Stimulated activated CD4-positive, alpha-beta T cell treated with anti-CD3 and anti-CD28 coated beads, TNF-alpha, amount 100 ng/mL, for 24 hours (primary cell): ENCODE results near the gene FTO.

ENCODE experiments used
- DNase-seq, 3 experiments: peaks; one replicate each; pipeline ENCODE4 v3.0.0-alpha.2; 2020; ENCODE audit warnings: low read depth in 3 of 3

The FTO gene

DNA sequence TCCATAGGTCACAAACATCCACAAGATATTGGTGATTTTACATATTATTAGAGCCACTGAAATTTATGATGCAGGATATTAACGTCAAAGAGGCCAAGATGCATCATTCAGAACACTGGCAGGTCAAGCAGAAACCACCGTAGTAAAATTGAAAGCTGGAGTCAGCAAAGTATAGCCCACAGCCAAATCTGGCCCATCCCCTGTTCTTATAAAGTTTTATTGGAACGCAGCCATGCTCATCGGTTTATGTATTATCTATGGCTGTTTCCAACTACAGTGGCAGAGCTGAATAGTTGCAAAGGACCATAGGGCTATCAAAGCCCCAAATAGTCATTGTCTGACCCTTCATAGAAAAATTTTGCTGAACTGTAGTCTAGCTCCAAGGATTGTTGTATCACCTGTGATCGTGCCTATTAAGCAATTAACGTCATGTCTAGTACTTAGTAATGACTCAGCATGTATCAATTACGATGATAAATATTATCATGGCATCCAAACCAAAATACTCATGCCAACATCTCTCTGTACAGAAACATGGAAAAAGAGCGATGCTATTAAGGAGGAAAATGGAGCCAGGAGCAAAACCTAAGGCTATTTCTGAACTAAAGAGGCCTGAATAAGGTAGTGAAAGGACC is 417.0 kb downstream of the FTO start:
- DNase-seq, result no peak

DNA sequence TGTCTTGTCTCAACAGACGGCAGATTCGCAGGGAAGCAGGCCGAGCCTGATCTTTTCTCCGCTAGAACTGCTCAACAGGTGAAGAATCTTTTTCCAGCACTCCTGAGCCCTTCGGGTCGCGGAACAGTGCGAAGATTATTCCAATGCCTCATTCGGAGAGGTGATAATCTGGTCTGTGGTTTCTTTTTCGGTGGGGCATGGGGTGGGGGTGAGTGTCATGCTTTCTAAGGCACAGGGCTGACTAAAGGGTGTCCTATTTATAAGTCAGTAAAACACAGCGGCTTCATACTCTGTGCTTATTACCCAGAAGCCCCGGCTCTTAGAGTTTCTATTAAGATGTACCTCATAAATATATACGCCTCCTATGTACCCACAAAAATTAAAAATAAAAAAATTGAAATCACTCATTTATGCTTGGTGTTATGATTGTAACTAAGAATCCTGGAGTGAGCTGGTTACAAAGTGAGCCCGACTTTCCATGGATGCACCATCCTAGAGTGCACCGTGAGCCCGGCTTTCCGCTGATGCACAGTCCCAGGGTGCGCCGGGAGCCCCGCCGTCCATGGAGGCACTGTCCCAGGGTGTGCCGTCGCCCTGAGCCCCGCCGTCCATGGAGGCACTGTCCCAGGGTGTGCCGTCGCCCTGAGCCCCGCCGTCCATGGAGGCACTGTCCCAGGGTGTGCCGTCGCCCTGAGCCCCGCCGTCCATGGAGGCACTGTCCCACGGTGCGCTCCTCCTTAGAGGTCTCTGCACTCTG is 417.8 kb downstream of the FTO start:
- no peak for DNase-seq

DNA sequence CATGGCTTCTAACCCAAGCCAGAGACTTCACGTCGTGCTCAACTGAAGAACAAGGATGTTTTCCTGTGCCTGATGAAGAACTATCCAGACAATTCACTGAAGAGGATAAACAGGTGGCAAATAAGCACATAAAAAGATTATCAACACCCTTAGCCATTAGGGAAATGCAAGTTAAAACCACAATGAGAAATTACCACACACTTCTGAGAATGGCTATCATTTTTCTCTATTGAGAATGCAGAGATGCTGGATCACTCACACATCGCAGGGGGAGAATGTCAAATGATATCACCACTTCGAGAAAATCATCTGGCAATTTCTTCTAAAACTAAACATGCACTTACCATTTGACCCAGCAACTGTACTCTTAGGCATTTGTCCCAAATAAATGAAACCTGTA is 419.8 kb downstream of the FTO start:
- no peak for DNase-seq

DNA sequence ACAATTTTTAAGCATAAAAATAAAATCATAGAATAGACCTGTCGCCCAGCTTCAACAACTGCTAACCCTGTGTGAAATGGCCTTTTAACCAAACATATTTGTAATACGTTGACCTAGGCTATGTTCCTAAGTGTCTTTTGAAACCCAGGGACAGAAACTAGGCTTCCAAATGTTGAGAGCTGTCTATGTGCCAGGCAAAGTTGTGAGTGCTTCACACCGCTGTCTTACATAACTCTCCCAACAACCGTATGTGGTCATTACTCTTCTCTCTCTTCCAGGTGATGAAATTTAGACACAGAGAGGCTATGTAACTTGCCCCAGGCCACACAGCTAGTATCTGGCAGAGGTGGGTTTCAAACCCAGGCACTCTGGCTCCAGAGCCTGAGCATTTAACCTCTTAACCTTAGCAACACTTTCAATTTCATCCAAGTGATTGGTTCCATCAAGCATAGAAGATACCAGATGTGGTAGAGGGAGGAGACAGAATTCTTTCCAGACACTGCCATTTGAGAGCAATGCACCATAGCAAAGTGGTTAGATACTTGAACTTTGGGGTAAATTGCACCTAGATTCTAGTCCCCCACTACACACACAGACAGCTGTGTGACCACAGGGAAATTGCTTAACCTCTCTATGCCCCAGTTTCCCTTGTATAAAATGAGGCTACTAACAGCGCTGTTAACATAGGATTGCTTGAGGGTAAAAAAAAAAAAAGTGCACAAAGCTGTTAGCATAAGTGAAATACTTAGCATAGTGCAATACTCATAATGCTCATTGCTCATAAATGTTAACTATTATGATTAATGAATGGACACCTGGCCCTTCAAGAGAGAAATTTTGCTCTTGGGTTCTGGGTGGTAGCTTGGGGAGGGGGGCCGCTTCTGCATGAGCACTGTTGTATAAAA is 422.0 kb downstream of the FTO start:
- DNase-seq, result no peak

DNA sequence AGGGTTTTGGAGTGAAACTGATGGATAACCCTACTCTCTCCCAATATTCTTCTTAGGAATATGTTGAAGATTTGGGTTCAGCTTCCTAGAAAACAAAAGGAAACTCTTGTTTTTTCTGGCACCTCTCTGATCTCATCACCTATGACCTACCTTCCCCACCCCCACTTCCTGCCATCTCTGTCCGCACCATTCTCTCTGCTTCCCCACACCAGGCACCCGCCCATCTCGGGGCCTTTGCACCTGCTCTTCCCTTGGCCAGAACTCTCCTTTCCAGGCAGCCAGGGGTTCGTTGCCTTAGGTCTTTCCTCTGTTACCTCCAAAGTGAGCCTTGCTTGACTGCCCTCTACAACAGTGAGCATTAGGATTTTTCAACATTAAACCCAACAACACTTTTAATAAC is 423.0 kb downstream of the FTO start:
- DNase-seq, result no peak

DNA sequence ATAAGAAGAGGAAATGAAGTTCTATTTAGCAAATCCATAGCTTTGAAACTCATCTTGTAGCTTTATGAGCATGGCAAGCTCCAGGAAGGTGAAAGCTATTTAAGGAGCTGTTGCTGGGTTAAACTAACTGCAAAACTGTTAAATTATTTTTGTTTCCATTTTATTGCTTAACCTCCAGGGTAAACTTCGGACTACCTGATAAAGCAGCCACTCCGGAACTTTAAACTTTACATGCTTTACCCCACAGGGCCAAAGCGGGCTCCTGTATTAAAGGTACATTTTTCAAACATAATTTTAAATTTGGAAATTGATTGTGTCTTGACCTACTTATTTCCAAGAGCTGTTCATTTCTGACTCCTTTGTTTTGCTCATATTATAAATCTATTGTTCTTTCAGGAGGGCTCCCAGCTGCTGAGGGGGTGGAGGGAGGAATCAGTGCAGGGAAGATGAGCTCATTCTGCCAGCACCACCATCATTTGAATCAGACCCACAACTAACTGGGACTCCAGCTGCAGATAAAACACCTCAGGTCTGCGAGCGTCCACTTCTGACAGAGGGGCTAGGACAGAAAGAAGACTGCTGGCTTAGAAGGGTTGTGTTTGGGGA is 424.8 kb downstream of the FTO start:
- DNase-seq, result no peak

DNA sequence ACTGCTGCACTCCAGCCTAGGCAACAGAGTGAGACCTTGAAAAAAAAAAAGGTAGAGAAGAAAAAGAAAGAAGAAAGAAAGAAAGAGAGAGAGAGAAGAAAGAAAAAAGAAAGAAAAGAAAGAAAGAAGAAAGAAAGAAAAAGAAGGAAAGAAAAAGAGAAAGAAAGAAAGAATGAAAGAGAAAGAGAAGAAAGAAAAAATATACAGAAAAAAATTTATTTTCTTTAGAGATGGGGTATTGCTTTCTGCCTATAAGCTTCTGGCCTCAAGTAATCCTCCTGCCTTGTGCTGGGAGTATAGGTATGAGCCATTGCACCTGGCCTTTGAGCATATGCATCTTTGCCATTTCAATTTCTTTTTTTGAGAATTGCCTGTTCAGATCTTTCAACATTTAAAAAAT is 425.9 kb downstream of the FTO start:
- no peak for DNase-seq

DNA sequence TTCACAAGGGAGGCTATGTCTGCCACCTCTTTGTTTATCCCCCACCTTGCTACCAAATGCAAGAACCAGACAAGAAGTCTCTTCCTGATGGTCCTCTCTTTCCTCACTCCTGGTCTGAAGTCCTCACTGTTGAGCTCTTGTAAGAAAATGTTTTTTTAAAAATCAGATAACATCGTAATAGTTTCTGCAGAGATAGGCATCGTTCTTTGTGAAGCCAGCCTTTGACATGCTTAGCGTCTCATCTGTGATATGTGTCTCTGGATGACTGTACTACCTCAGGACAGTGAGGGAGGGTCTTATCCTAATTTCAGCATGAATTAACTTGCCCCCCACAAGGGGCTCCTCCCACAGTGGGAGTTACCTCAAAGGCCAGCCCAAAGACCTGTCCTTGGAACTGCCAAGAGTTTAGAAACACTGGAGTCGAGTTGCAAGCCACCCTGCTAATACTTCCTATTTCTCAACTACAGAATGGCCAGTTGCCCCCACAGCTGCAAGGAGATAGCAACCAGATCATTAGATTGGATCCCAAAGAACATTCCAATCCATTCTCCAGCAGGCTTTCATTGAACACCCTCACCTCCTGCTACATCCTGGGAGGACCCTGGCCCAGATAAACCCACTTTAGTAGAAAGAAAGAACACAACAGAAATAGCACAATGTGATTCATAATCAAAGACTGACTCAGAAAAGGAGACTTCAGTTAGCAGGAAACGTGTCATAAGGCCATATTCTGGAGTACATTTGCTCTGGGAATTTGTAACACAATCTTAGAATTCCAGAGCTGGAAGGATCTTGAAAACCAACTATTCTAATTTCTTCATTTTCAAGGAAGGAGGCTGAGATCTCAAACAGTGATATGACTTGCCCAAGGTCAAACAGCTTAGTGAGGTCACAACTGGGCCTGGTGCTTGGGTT is 431.7 kb downstream of the FTO start:
- DNase-seq, result no peak

DNA sequence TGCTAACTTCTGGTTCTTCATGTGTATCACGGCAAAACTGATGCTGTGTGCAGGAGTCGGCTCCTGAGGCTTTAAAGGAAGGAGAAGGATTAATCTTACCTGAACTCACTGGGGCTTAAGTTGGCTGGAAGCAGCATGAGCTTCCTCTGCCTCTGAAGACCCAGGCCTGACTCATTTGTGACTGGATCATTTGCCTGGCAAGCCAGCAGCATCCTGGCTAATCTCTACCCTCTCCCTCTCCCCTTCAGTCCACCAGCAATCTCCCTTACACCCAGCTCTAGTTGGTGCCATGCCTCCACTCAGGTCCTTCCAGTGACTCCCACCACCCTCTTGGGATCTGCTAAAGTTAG is 432.3 kb downstream of the FTO start:
- DNase-seq, result no peak

DNA sequence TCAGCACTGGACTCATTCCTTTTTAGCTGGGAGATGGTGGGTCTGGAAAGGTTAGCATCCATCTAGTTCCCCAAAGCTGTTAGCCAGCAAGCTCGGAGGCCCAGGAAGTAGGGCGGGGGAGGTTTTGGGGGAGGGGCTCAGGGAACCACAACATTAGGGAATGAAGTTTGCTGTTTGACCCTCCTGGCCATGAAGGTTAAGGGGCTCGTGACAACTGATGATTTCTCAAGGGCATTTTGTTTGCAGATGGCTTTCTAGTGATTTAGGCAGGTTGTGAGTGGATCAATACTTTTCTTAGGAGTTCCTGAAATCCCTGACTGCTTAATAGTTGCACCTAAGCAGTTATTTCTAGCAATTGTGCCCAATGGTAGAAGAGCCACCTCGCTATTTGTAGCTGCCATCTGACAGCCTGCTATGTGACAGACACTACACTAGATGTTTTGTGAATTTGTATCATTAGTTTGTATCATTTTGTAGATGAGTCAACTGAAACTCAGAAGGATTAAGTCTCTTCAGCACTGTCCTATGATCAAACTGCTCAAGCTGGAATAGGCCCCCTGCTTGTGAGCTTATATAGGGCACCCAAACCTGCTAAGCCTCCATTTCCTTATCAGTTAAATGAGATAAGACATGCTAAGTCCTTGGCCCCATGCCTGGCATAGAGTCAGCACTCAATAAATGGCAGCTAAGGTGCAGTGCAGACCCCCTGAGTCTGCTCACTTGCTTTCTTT is 436.3 kb downstream of the FTO start:
- no peak for DNase-seq

DNA sequence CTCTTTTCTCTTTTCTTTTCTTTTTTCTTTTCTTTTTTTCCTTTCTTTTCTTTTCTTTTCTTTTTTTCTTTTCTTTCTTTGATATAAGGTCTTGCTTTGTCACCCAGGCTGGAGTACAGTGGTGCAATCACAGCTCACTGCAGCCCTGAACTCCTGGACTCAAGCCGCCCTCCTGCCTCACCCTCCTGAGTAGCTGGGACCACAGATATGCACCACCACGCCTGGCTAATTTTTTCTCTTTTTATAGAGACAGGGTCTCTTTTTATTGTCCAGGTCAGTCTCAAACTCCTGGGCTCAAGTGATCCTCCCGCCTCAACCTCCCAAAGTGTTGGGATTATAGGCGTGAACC is 436.8 kb downstream of the FTO start:
- no peak for DNase-seq

DNA sequence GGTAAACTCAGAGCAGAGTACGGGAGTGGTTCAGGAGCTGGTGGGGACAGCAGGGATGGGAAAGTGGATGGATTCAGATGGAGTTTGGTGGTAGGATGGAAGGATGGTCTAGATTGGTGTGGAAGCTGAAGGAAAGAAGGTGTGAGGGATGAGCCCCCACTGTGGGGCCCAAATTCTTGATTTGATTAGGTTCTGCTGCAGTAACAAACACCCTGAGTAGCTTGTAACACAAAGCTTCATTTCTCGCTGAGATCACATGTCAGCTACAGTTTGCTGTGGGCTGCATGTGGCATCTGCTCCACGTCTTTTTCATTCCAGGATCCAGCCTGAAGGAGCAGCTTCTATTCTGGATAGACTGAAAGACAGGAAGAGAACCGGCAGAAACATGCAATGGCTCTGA is 438.8 kb downstream of the FTO start:
- DNase-seq, result no peak

DNA sequence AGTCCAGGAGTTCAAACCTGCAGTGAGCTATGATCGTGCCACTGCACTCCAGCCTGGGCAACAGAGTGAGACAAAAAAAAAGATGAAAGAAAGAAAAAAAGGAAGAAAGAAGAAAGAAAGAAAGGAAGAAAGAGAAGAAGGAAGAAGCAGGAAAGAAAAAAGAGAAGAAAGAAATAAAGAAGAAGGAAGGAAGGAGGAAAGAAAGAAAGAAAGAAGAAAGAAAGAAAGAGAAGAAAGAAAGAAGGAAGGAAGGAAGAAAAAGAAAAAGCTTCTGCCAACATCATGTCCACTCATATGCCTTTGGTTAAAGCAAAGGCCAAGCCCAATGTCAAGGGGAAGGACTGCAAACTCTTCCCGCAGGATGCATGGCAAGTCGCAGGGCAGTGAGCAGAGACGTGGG is 439.5 kb downstream of the FTO start:
- no peak for DNase-seq

DNA sequence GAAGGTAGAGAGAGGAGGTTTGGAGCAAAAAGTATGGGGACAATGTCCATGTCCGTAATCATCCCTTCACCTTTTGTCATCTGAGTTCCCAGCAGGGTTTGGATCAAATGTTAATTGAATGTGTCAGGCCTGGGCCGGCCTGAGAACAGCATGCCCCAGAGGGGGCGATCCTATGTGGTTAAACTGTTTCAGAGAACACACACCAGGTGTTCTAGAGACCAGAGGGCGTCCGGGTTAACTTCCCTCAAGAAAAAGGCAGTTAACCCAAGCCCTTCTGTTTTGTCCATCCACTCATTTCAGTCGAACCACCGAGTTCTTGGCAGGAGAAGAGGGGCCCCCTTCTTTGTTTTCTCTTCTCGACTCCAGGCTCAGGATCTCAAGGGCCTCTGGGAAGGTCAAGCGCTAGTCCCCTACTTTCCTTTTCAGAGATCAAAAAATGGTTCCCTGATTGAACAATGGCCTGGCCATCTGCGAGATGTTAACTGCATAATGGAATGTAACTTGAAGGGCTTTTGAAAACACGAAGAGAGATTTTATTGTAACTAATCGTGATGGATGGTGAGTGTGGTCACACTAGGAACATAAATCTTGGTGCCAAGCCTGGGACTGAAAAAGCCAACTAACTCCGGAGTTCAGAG is 440.1 kb downstream of the FTO start:
- no peak for DNase-seq

DNA sequence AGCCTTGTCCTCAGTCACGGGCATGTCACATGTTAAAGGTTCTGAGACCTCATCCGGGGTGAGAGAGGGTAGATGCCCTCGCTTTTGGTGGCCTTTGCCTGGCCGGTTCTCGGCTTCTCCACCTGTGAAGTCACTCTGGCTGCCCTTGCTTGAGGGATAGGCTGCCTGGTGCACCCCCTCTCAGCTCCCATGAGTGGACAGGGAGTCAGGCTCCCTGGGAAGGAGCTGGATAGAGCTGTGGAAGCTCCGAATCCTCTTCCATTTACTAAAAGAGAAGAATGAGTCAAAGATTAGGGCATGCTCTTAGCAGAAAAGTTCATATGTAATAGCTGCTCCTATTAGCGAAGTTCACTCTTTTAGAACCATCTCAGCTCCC is 440.6 kb downstream of the FTO start:
- no peak for DNase-seq

DNA sequence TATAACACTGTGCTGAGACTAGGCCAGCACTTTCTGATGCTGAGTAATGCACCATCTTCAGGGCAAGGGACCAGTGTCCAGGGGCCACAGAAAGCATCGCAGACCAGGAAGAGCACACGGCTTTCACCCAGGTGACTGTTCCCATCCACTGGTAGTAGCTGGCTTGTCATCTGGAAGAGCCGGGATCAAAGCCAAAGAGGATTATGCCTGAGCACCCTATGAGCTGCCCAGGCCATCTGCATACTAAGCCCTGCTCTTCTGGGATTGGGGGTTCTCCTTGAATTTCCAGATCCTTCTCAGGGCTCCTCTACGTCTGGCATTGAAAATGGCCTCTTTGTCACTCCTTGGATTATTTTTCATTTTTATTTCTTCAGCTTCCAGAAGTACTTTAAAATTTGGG is 441.9 kb downstream of the FTO start:
- no peak for DNase-seq

DNA sequence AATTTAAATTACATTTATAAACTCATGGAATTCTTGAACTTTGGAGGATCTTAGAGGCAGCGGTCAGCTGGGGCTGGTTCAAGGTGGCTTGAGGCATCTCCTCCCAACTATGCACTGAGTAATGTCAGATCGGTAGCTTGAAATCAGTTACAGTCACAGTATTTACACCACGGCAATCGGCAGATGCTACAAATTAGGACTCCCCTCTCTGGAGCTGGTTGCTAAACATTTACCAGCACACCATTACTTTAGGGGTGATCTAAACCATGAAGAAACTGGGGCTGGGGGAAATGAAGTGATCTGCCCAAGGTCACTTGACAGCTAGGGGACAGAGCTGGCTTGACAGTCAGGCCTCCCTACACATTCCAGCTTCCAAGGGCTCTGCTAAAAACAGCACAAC is 445.0 kb downstream of the FTO start:
- DNase-seq, result no peak

DNA sequence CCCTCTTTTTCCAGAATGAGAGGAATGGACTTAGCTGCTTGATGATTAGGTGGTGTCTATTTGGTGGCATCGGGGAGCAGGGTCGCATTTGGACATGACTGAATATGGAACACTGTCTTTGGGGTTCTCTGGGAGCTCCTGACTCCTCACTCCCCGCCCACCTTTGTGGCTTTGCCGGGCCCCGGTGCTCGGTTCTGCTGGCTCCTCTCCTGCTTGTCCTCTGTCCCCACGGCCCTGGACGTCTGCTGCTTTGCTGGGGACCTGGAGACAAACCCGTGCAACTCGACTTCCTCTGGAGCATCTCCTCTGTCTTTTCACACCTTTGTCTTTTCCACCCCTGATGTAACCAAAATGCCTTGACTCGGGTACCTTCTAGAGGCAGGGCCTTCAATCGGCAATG is 446.9 kb downstream of the FTO start:
- DNase-seq, result no peak

DNA sequence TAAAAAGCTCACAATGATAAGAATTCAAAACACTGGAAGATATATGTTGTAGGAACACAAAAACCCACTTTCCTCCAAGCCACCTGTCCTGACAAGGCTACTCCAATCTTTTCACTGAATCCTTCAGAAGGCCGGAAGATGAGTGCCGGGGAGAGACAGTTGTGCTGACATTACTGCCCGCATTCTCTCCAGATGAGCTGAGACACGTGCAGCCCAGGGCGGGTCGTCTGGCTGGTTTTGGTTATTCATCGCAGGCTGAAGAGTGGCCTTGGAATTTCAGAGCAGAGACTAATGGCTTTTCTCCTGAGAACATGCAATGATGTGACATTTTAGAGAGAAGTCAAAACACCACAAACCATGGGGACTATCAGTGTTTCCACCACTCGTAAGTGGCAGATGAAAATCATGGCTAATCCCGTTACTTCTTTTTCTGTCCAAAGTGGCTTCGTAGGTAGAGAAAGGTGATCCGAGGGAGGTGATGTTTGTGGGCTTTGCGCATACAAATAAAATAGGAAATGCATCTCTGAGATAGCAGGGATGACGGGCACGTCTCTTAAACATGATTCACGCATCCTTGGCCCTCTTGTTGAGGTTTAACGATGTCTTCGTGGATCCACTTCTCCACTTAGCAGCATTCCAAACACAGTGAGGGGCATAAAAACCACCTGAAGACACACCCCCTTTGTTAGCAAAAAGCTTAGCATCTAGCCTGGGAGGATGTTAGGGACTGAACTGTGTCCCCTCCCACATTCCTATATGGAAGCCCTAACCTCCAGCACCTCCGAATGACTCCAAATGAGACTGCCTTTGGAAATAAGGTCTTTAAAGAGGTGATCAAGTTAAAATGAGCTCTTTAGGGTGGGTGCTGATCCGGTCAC is 448.6 kb downstream of the FTO start:
- no peak for DNase-seq
